Adipocyte (in vitro differentiated cells): Measurements from ENCODE around the gene CREBRF.
"Not testable (repeated sequence)": the region's sequence is repeated elsewhere in the genome, so short reads cannot be mapped to it uniquely, and the experiment has no call there.

Experiments
- DNase-seq: peaks from one replicate; pipeline ENCODE4 v3.0.0-alpha.2; 2015; ENCODE audit warnings: low read depth
- H3K27me3 ChIP-seq: replicated peaks from 2 replicates; pipeline ENCODE4 v1.7.0; 2013; ENCODE audit warnings: mild to moderate bottlenecking, low read length, moderate library complexity; ENCODE audit not compliant: control insufficient read depth, insufficient read depth
- H3K36me3 ChIP-seq: 2 replicates; pipeline ENCODE4 v1.7.0; 2013; ENCODE audit warnings: low read length, mild to moderate bottlenecking, moderate library complexity; ENCODE audit not compliant: control insufficient read depth, insufficient read depth, severe bottlenecking
- H3K4me1 ChIP-seq: 2 replicates; pipeline ENCODE4 v1.7.0; 2013; ENCODE audit warnings: mild to moderate bottlenecking, low read length, moderate library complexity; ENCODE audit not compliant: control insufficient read depth, insufficient read depth
- H3K4me3 ChIP-seq: 2 replicates; pipeline ENCODE4 v1.7.0; 2013; ENCODE audit warnings: mild to moderate bottlenecking, low read length, moderate library complexity
- H3K9ac ChIP-seq: 2 replicates; pipeline ENCODE4 v1.7.0; 2013; ENCODE audit warnings: mild to moderate bottlenecking, low read length, moderate library complexity
- H3K9me3 ChIP-seq: 2 replicates; pipeline ENCODE4 v1.7.0; 2013; ENCODE audit warnings: mild to moderate bottlenecking, low read length, moderate library complexity; ENCODE audit not compliant: control insufficient read depth

CREBRF gene

DNA sequence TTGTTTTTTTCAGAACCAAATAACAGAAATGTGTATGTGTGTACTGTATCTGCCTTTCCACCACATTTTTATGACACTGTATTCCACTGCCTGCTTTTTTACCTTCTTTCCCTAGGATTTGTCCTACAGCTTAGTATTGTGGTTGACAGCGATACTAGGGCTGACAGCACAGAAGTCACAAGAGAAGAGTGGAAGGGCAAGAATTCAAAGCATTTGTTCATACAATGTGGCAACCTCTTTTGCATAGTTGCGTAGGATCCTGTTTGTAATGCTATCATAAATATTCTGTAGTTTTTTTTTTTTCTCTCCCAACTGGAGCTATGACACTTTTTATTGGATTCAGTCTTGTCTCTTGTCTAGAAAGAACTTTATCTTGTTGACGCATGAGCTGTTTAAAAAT is 82.6 kb downstream of the CREBRF start:
- no peak for DNase-seq
- H3K9me3 ChIP-seq: no peaks in the 10 kb centered on the region
- H3K27me3 ChIP-seq: no peaks in the 10 kb centered on the region
- H3K9ac ChIP-seq: no peak overlapping the region
- H3K4me3 ChIP-seq: no peak overlapping the region
- no peaks in the 10 kb centered on the region for H3K4me1 ChIP-seq
- H3K36me3 ChIP-seq: peaks cover 12% of the 10 kb centered on the region

DNA sequence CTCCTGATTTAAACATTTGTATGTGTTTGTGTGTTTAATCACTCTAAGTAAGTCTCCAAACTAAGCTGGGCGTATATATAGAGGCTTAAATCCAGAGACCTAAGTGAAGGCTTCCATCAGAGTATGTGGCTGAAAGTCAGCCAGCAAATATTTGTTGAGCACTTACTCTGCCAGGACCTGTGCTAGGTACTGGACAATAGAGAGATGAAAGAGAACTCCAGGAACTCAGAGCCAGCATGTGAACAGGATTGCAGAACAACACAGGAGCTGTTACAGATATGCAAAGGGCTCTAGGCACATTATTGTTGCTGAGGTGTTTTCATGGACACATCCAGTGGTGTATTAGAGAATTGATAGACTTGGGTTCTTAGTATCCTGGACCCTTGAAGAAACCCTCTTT is 83.5 kb downstream of the CREBRF start:
- Histone ChIP-seq H3K4me1 (no peaks in the 10 kb centered on the region), H3K9me3 (no peaks in the 10 kb centered on the region), H3K27me3 (no peaks in the 10 kb centered on the region), H3K9ac (no peak overlapping the region), H3K36me3 (peaks cover 8% of the 10 kb centered on the region), H3K4me3 (no peak overlapping the region)
- DNase-seq: no peak

DNA sequence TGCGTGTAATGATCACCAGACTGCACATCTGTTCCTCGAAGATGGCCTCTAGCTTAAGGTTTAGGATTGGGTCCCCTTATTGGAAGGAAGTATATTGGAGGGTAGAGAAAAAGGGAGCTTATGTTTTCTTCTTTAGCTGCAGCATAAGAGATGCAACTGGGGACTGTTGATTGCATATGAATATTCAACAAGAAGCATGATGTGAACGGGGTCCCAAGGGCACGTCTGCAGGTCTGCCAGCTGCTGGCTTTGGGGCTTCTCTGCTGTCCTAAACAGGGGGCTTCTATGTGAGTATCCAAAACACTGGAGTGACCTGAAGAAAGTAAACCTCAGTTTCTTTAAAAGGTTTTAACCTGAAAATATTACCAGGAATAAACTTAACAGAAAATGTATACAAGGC is 84.6 kb downstream of the CREBRF start:
- no peak for DNase-seq
- Histone ChIP-seq H3K9me3 (no peaks in the 10 kb centered on the region), H3K4me1 (peaks cover 4% of the 10 kb centered on the region), H3K4me3 (no peak overlapping the region), H3K36me3 (peaks cover 8% of the 10 kb centered on the region), H3K27me3 (no peaks in the 10 kb centered on the region), H3K9ac (no peak overlapping the region)

DNA sequence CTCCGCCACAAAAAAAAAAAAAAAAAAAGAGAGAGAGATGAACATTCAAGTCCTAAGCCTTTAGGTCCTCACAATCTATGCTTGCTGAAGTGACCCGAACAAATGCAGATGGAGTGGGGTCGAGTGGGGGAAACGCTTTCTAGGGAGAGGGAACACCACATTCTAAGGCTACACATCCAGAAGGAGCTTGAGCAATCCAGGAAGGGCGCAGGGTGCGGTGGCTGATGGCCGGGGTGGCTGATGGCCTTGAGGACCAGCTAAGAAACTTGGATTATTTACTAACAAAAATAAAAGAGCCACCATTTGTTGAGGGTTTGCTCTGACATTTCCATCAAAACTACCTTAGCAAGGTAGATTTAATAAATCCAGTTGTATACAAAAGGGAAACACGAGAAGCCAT is 87.4 kb downstream of the CREBRF start:
- H3K27me3 ChIP-seq: no peaks in the 10 kb centered on the region
- no peaks in the 10 kb centered on the region for H3K9me3 ChIP-seq
- peaks cover 10% of the 10 kb centered on the region for H3K36me3 ChIP-seq
- peaks cover 4% of the 10 kb centered on the region for H3K4me1 ChIP-seq
- DNase-seq: no peak
- H3K9ac ChIP-seq: peak overlapping the region; percentile 95
- H3K4me3 ChIP-seq: peak overlapping the region; percentile 96

DNA sequence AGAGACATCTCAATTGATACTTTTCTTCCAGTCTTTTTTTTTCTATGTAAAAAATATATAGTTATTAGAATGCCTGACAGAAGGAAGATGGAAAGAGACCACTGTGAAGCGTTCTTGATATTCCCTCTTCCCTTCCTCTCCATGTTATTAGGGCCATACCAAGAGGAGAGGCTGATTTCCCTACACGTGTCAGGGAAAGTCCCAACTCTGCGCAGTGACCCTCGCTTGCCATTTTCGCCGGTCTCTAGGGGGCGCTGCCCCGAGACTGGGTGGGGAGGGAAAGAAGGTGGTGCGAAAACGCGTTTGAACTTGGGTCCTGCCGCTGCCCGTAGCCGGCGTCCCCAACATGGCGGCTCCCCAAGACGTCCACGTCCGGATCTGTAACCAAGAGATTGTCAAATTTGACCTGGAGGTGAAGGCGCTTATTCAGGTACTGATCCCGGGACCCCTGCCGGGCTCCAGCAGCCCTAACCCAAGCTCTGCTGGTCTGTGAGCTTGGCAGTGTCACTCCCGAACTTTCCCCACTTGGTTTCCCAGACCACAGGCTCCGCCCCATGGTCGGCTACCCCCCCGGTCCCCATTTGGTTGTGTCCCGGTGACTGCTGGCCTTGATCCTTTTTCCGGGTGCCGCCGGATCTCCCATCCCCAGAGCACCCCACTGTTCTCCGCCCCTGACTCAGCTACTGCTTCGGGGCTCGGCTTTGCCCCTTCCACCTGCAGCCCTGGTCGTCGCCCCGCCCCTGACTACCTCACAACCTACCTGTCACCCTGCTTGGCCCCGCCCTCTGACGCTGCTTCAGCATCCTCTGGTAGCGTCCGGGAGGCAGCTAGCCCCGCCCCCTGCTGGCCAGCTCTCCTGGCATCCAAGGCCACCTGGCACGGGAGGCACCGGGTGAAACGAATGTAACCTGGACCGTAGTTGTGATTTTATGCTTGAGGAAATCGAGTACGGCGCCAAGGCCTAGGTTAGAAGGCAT is 88.3 kb downstream of the CREBRF start, which contains the start of gene BNIP1:
BNIP1 (plus strand) TSS at position 332 of the 977 bp plus-strand sequence; CDS start at position 347, 15 bp downstream.
- DNase-seq: peak; percentile 97
- Histone ChIP-seq H3K4me3 (peak within 1 kb of the TSS; percentile 96), H3K4me1 (peaks cover 4% of the 10 kb centered on the region), H3K9me3 (no peaks in the 10 kb centered on the region), H3K9ac (peak within 1 kb of the TSS; percentile 95), H3K27me3 (no peaks in the 10 kb centered on the region), H3K36me3 (peaks cover 15% of the 10 kb centered on the region)

DNA sequence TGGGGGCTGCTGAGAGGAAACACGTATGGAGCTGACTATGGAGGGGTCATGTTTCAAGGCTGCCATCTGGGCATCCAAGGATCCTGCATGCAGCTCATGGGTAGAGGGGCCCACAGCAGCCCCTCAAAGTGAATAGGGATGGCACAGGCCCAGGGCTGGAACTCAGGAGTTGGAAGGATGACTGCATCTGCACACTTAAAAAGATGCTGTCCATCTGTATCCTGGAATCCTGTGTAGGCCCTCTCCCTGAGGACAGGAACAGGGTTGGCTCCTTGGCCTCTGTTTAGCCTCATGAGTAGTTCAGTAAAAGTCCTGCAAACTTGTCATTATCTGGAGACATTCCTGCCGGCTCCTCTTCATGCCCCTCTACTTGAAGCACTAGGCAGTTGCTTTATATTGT is 92.2 kb downstream of the CREBRF start:
- DNase-seq: no peak
- Histone ChIP-seq H3K9ac (no peak overlapping the region), H3K4me3 (no peak overlapping the region), H3K4me1 (peaks cover 4% of the 10 kb centered on the region), H3K27me3 (no peaks in the 10 kb centered on the region), H3K9me3 (no peaks in the 10 kb centered on the region), H3K36me3 (peaks cover 28% of the 10 kb centered on the region)

DNA sequence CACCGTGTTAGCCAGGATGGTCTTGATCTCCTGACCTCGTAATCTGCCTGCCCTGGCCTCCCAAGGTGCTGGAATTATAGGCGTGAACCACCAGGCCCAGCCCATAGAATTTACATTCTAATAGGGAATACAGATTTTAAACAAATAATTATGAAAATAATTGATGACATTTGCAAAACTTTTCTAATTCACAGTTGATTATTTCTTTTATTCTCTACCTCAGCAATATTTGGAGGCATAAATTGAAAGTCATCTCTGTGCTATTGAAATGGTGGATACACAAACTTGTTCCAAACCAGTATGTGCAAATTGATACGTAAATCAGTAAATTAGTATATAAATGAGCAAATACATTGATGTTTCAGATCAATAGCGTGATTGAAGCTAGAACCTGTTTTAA is 96.4 kb downstream of the CREBRF start:
- H3K9ac ChIP-seq: no peak overlapping the region
- H3K27me3 ChIP-seq: no peaks in the 10 kb centered on the region
- H3K4me3 ChIP-seq: no peak overlapping the region
- no peaks in the 10 kb centered on the region for H3K9me3 ChIP-seq
- H3K4me1 ChIP-seq: no peaks in the 10 kb centered on the region
- H3K36me3 ChIP-seq: peaks cover 56% of the 10 kb centered on the region
- DNase-seq: no peak

DNA sequence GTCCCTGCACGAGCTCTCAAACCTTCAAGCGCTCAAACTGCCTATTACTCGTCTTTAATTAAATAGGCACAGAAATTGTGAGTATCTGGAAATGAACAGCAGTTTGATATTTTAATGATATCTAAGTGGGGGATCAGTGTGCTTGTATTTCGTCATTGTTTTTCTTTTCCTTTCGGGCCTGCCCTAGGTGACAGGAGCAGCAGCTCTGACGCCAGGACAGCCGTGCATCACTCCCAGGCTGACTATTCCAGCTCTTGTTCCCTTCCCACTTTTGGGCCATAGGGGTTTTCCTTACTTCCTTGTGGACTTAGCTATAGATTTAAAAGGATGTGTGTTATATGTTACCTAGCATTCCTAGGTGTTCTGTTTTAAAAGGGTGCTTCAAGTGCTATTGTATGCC is 97.7 kb downstream of the CREBRF start:
- Histone ChIP-seq H3K9me3 (no peaks in the 10 kb centered on the region), H3K9ac (no peak overlapping the region), H3K36me3 (peaks cover 48% of the 10 kb centered on the region), H3K27me3 (no peaks in the 10 kb centered on the region), H3K4me3 (no peak overlapping the region), H3K4me1 (no peaks in the 10 kb centered on the region)
- DNase-seq: no peak

DNA sequence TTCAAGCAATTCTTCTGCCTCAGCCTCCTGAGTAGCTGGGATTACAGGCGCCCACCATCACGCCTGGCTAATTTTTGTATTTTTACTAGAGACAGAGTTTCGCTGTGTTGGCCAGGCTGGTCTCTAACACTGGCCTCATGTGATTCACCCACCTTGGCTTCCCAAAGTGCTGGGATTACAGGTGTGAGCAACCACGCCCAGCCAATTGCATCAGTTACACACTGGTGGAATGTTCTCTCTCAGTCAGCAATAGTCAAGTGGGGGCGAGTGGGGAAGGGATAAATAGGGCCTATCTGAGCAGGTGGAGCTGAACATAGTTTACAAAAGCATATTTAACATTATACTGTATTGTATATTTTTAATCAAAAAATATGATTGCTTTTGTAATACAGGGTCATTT is 98.5 kb downstream of the CREBRF start:
- not testable (repeated sequence) for H3K4me3 ChIP-seq, H3K4me1 ChIP-seq, DNase-seq, H3K27me3 ChIP-seq, H3K9me3 ChIP-seq, H3K9ac ChIP-seq
- H3K36me3 ChIP-seq: peaks cover 44% of the 10 kb centered on the region

DNA sequence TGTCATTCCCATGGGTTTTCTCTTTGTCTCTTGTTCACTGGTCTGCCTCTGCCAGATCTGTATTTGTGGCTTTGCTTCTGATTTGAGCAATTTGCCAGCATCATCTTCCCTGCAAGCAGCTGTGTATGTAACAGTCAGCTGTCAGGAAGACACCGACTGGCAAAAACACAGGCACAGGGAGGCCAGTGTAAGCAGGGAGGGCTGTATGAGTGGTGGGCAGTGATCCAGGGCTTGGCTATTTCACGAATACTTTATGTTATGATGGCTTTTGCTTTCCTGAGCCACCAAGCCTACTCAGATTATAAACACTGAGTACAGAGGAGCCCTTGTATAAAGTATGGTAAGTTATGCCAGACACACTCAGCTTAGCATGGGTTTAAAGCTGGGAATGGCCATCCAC is 99.8 kb downstream of the CREBRF start:
- H3K9me3 ChIP-seq: no peaks in the 10 kb centered on the region
- DNase-seq: no peak
- no peaks in the 10 kb centered on the region for H3K27me3 ChIP-seq
- H3K4me3 ChIP-seq: no peak overlapping the region
- no peaks in the 10 kb centered on the region for H3K4me1 ChIP-seq
- H3K36me3 ChIP-seq: peaks cover 51% of the 10 kb centered on the region
- H3K9ac ChIP-seq: no peak overlapping the region

DNA sequence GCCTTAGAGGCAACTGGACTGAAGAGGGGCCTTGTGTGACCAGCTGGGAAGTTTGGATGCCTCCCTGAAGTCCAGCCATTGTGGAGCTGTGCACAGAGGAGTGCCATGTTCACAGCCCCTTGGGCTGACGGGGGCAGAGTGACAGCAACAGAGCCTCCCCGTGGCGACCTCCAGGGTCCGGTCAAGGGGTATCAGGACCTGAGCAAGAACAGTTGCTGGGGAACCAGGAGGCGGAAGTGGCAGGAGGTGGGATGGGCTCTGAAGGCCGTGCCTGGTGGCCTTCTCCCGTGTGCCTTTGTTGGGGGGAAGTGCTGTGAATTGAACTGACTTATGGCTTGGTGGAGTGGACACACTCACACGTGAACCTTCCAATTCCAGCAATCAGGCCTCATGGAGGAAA is 102.2 kb downstream of the CREBRF start:
- no peak for DNase-seq
- no peaks in the 10 kb centered on the region for H3K4me1 ChIP-seq
- H3K9me3 ChIP-seq: no peaks in the 10 kb centered on the region
- H3K27me3 ChIP-seq: no peaks in the 10 kb centered on the region
- H3K4me3 ChIP-seq: no peak overlapping the region
- peaks cover 54% of the 10 kb centered on the region for H3K36me3 ChIP-seq
- no peak overlapping the region for H3K9ac ChIP-seq
